GM12878 (cell line): ENCODE data around the gene FAM47E. TPM values are rescaled to one million over a fixed set of nuclear protein-coding genes. Genes with fewer than 3 reads are reported as not detected.

Experiments
- ATF7 ChIP-seq: fragments of 450-650 bp; IDR thresholded peaks from 2 replicates; pipeline ENCODE4 v1.6.1; 2016; ENCODE audit warnings: low read depth, mild to moderate bottlenecking
- BACH1 ChIP-seq: fragments of 450-650 bp; IDR thresholded peaks from 2 replicates; pipeline ENCODE4 v1.6.1; 2017; ENCODE audit warnings: mild to moderate bottlenecking, borderline replicate concordance
- CBFB ChIP-seq: IDR thresholded peaks from 2 replicates; pipeline ENCODE4 v1.6.1; 2016; ENCODE audit warnings: antibody characterized with exemption, low read depth
- DPF2 ChIP-seq: fragments of 450-650 bp; IDR thresholded peaks from 2 replicates; pipeline ENCODE4 v1.6.1; 2017; ENCODE audit warnings: mild to moderate bottlenecking
- E4F1 ChIP-seq: fragments of 450-650 bp; IDR thresholded peaks from 2 replicates; pipeline ENCODE4 v1.6.1; 2018; ENCODE audit warnings: borderline replicate concordance, mild to moderate bottlenecking; ENCODE audit not compliant: partially characterized antibody
- EGR1 ChIP-seq, 2 experiments: IDR thresholded peaks; 1 replicate in 1 of 2; 2 replicates in 1 of 2; pipeline ENCODE4 v1.6.1; 2011 to 2012; ENCODE audit warnings: low read depth in 2 of 2, low read length in 2 of 2, borderline replicate concordance in 1 of 2, mild to moderate bottlenecking in 1 of 2, moderate library complexity in 1 of 2
- IRF3 ChIP-seq: fragments of 450-650 bp; IDR thresholded peaks from 2 replicates; pipeline ENCODE4 v1.6.1; 2014; ENCODE audit warnings: mild to moderate bottlenecking
- NFXL1 ChIP-seq: fragments of 450-650 bp; IDR thresholded peaks from 2 replicates; pipeline ENCODE4 v1.6.1; 2017; ENCODE audit warnings: antibody characterized with exemption, mild to moderate bottlenecking, borderline replicate concordance
- NR2C1 ChIP-seq: fragments of 450-650 bp; IDR thresholded peaks from 2 replicates; pipeline ENCODE4 v1.6.1; 2017; ENCODE audit warnings: antibody characterized with exemption, mild to moderate bottlenecking, moderate library complexity
- NR2C2 ChIP-seq: IDR thresholded peaks from 2 replicates; pipeline ENCODE4 v1.6.1; 2011; ENCODE audit warnings: borderline replicate concordance, low read depth; ENCODE audit not compliant: control insufficient read depth, insufficient read length
- POU2F2 ChIP-seq: IDR thresholded peaks from 3 replicates; pipeline ENCODE4 v1.6.1; 2011; ENCODE audit warnings: low read depth, mild to moderate bottlenecking, low read length, borderline replicate concordance
- RAD51 ChIP-seq: fragments of 450-650 bp; IDR thresholded peaks from 2 replicates; pipeline ENCODE4 v1.6.1; 2016; ENCODE audit warnings: moderate library complexity, mild to moderate bottlenecking, inconsistent platforms
- SMAD5 ChIP-seq: IDR thresholded peaks from 2 replicates; pipeline ENCODE4 v1.6.1; 2016; ENCODE audit warnings: antibody characterized with exemption, low read depth
- TAF1 ChIP-seq: IDR thresholded peaks from 2 replicates; pipeline ENCODE4 v1.6.1; 2011; ENCODE audit warnings: mild to moderate bottlenecking, low read depth, low read length, borderline replicate concordance
- TCF3 ChIP-seq: IDR thresholded peaks from 2 replicates; pipeline ENCODE4 v1.6.1; 2012; ENCODE audit warnings: low read depth, mild to moderate bottlenecking, low read length, borderline replicate concordance; ENCODE audit not compliant: insufficient read depth
- USF1 ChIP-seq: IDR thresholded peaks from 2 replicates; pipeline ENCODE4 v1.6.1; 2011; ENCODE audit warnings: borderline replicate concordance, low read depth, mild to moderate bottlenecking, moderate library complexity, mixed read lengths, low read length; ENCODE audit not compliant: insufficient read depth; ENCODE audit errors: extremely low read length
- YBX1 ChIP-seq: fragments of 450-650 bp; IDR thresholded peaks from 2 replicates; pipeline ENCODE4 v1.6.1; 2016; ENCODE audit warnings: antibody characterized with exemption
- ZNF687 ChIP-seq: fragments of 450-650 bp; IDR thresholded peaks from 2 replicates; pipeline ENCODE4 v1.6.1; 2017; ENCODE audit warnings: mild to moderate bottlenecking, moderate library complexity
- polyA plus RNA-seq, 11 experiments: library from polyadenylated mRNA; depleted of rRNA in 4 of 11; unstranded in 6 of 11; stranded (reverse) in 5 of 11; fragments of >200 nt; fragmentation: Nextera tagmentation in 4 of 11; fragmentation: Illumina TruSeq in 1 of 11; extraction: Ambion mirVana in 4 of 11; extraction: Trizol in 1 of 11; gene quantifications; 1 replicate in 1 of 11; 2 replicates in 10 of 11; pipeline versions ENCODE4 v1.2.1 to v1.2.3, GENCODE V29; 2011 to 2016; ENCODE audit warnings: inconsistent platforms in 2 of 11, missing spikeins in 2 of 11, low read depth in 1 of 11
- total RNA-seq, 4 experiments: library from RNA; depleted of rRNA in 3 of 4; stranded (reverse); fragments of >200 nt in 3 of 4; fragmentation: Illumina TruSeq in 1 of 4; extraction: Trizol in 1 of 4; gene quantifications; 2 replicates each; pipeline versions ENCODE4 v1.2.1 to v1.2.3, GENCODE V29; 2013 to 2021
- TF ChIP-seq, protein P1 (sequence below): fragments of 150-350 bp; IDR thresholded peaks from 2 replicates; pipeline ENCODE4 v1.6.1; 2014; ENCODE audit warnings: mild to moderate bottlenecking, low read depth, low read length

FAM47E gene
- total and polyA plus RNA-seq, 10 of the 15 experiments (the other 5 are each of a cell fraction or from before 2014, with no cell fraction given): 0.03 TPM; not detected in 9

GRCh38 chr4:76213415-76214176 lies 37.9 kb upstream of the FAM47E start, which contains the start of gene SCARB2 (continued):
- TF ChIP-seq TCF3: no peak
- no peak for TF ChIP-seq E4F1
- no peak for TF ChIP-seq NFXL1
- TF ChIP-seq, protein P1, sequence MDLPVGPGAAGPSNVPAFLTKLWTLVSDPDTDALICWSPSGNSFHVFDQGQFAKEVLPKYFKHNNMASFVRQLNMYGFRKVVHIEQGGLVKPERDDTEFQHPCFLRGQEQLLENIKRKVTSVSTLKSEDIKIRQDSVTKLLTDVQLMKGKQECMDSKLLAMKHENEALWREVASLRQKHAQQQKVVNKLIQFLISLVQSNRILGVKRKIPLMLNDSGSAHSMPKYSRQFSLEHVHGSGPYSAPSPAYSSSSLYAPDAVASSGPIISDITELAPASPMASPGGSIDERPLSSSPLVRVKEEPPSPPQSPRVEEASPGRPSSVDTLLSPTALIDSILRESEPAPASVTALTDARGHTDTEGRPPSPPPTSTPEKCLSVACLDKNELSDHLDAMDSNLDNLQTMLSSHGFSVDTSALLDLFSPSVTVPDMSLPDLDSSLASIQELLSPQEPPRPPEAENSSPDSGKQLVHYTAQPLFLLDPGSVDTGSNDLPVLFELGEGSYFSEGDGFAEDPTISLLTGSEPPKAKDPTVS: no peak
- no peak for TF ChIP-seq ATF7
- TF ChIP-seq YBX1: no peak
- peak; percentile 89 for TF ChIP-seq DPF2
- peak; percentile 43; the same call in 1 of the 2 replicates for TF ChIP-seq TAF1
- no peak for TF ChIP-seq NR2C2
- TF ChIP-seq POU2F2: 0 out of 3 replicates have a peak, but pooled peaks have one; percentile 24
- no peak for TF ChIP-seq IRF3
- TF ChIP-seq USF1: peak; percentile 82
- TF ChIP-seq ZNF687: peak; percentile 61
- TF ChIP-seq CBFB: no peak; the same call in 1 of the 2 replicates
- TF ChIP-seq BACH1: peak; percentile 52; the same call in 1 of the 2 replicates
- no peak for TF ChIP-seq RAD51
- TF ChIP-seq SMAD5: no peak
- peak in 1 of 2 experiments; percentile 91; a peak in 2 of 3 replicates for TF ChIP-seq EGR1 (IDR thresholded peaks at IDR 0.05; ENCODE audit: borderline replicate concordance in 1 of 2, low read depth in 2 of 2, low read length in 2 of 2)
- TF ChIP-seq NR2C1: peak; percentile 22; the same call in 1 of the 2 replicates
